Measurements from ENCODE around the gene SMYD3.
"Not testable (repeated sequence)": the region's sequence is repeated elsewhere in the genome, so short reads cannot be mapped to it uniquely, and the experiment has no call there.

Gene SMYD3

GRCh38 chr1:245809361-245809760, 697.7 kb downstream of the SMYD3 start:
- no peak for DNase-seq

GRCh38 chr1:245807954-245808719, 698.9 kb downstream of the SMYD3 start:
- no peak for DNase-seq

- DNase-seq, result no peak
Observed at GRCh38 chr1:245807306-245807705, 699.8 kb downstream of the SMYD3 start.

- no peak for DNase-seq
Observed at GRCh38 chr1:245805532-245805931, 701.5 kb downstream of the SMYD3 start.

- no peak for DNase-seq
Observed at GRCh38 chr1:245804696-245805095, 702.4 kb downstream of the SMYD3 start.

GRCh38 chr1:245803666-245804037, 703.4 kb downstream of the SMYD3 start:
- DNase-seq, result no peak

GRCh38 chr1:245802941-245803665, 704.0 kb downstream of the SMYD3 start:
- no peak for DNase-seq

GRCh38 chr1:245800901-245801605, 706.0 kb downstream of the SMYD3 start:
- DNase-seq, result no peak

- no peak for DNase-seq
Observed at GRCh38 chr1:245798349-245798711, 708.7 kb downstream of the SMYD3 start.

- no peak for DNase-seq
Observed at GRCh38 chr1:245797592-245798348, 709.3 kb downstream of the SMYD3 start.

- no peak for DNase-seq
Observed at GRCh38 chr1:245791410-245792312, 715.4 kb downstream of the SMYD3 start.

GRCh38 chr1:245790441-245790840, 716.6 kb downstream of the SMYD3 start:
- DNase-seq, result no peak

- no peak for DNase-seq
Observed at GRCh38 chr1:245788886-245789285, 718.2 kb downstream of the SMYD3 start.

- DNase-seq, result no peak
Observed at GRCh38 chr1:245788269-245788668, 718.8 kb downstream of the SMYD3 start.

GRCh38 chr1:245786948-245787347, 720.1 kb downstream of the SMYD3 start:
- DNase-seq, result no peak

- no peak for DNase-seq
Observed at GRCh38 chr1:245779797-245780755, 727.0 kb downstream of the SMYD3 start.

- DNase-seq, result no peak
Observed at GRCh38 chr1:245777752-245778151, 729.3 kb downstream of the SMYD3 start.

GRCh38 chr1:245776694-245777332, 730.3 kb downstream of the SMYD3 start:
- no peak for DNase-seq

GRCh38 chr1:245776139-245776538, 730.9 kb downstream of the SMYD3 start:
- DNase-seq, result no peak

GRCh38 chr1:245774931-245775330, 732.1 kb downstream of the SMYD3 start:
- not testable (repeated sequence) for DNase-seq

Measured in activated CD4-positive, alpha-beta T cell treated with anti-CD3 and anti-CD28 coated beads, Interleukin-2, amount 50 U/mL, for 1 hour (primary cell).